Renal cortex interstitium (tissue), 11 donors: ENCODE measurements around the gene UBAC2. TPM values are rescaled to one million over a fixed set of nuclear protein-coding genes. Genes with fewer than 3 reads are reported as not detected.
"Not testable (repeated sequence)": the region's sequence is repeated elsewhere in the genome, so short reads cannot be mapped to it uniquely, and the experiment has no call there.

Experiments used
- DNase-seq, 11 donors: peaks; one replicate each; pipeline ENCODE4 v3.0.0-alpha.2; 2013; ENCODE audit warnings: low read depth in 9 of 11, low spot score in 4 of 11; ENCODE audit errors: extremely low read depth in 1 of 11
- polyA plus RNA-seq, 3 donors: library from polyadenylated mRNA; unstranded; fragments of 120-200 nt; gene quantifications; one replicate each; pipeline ENCODE4 v1.2.1, GENCODE V29; 2013; ENCODE audit not compliant: insufficient read length in 3 of 3

Gene UBAC2
- polyA plus RNA-seq, 3 donors = 77.7 to 98.0 (median 95.3) TPM

DNA sequence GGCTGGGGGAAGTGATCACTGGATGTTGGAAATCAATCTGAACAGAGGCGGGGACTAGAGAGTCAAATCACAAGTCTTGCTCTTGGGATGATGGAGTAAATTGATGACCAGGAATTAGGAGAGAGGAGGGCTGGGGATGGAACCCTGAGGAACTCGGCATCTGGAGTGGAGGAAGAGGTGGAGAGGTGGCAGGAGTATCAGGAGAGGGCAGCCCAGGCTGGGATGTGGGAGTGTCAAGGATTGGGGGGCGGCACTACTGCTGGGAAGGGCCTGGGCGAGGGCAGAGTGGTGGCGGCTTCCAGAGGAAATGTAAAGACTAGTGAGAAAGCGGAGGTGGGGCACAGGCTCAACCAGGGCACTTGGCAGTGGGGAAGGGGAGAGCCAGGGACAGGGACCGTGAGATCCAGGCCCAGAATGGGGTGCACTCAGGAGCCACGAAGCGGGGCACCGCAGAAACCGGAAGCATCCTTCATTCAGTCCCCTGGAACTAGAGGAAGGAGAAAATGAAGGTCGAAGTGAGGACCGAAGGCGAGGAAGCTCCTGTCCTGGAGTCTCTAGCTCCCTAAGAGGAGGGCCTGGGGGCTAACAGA lies 187.8 kb downstream of the UBAC2 start:
- DNase-seq = no peak

DNA sequence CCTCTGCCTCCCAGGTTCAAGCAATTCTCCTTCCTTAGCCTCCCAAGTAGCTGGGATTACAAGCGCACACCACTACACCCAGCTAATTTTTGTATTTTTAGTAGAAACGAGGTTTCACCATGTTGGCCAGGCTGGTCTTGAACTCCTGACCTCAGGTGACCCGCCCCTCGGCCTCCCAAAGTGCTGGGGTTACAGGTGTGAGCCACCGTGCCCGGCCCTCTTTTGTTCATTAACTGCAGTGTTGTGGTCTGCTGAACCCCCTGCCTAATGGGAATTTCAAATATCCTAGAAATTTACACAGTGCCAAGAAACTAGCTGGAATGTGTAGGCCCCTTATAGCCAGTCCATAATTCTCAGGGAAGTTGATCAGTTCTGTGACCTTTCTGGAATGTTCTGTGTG lies 188.4 kb downstream of the UBAC2 start:
- DNase-seq = not testable (repeated sequence)

GRCh38 chr13:99389520-99390304 lies 189.1 kb downstream of the UBAC2 start:
- no peak for DNase-seq

- no peak for DNase-seq
Measured at GRCh38 chr13:99390601-99391000, 189.9 kb downstream of the UBAC2 start.

DNA sequence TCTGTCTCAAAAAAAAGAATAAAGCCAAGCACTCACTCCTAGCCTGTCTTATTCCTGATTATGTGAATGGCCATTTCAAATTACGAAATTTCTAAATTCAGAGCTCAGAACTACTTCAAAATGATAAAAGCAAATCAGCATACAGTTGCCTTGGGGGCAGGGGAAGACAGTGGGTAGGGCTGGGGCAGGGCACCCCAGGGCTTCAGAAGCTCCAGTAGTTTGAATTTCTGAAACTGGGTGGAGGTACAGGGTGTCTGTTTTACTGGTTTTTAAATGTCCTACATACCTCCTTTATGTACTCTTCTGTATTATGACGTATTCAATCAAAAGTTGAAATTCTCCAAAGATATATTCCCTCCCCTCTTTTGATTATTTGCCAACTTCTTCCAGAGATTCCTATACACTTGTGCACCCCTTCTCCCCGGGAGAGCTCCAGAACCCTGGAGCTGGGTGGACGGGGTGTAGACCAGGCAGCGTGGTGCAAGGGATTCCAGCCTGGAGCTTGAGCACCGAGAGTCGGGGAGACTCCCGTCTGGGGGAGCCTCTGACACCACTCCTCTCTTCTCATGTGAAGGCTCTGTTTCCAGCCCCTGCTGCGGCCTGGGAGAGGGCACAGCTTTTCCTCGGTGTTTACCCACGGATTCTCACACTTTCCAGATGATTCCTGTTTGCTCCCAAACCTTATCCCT lies 191.3 kb downstream of the UBAC2 start:
- no peak for DNase-seq

DNA sequence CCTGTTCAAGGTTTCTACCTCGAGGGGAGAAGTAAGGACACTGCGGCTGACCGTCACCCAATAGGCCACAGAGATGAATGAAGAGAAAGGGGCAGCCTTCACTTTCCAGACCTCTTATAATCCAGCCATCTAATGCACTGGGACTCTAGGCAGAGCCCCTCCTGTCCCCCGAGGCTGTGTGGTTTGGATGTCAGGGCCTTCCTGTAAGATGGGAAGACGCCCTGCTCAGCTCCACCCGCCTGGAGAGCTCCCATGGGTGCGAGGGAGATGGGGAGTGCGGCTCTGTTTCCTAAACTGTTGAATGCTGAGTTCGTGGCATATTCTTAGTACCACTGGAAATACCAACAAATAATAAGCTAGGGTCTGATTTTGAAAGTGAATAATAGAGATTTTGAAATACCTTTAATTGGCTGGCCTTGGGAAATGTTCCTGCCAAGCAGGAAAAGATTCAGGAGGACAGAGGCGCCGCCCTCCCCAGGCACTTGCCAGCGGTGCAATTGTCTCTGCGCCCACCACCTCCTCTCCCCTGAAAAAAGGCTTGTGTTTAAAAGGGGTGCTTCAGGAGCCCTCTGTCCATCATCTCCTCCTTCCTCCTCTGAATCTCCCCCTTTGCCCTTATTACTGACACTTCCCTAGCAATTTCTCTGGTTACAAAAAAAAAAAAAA lies 191.9 kb downstream of the UBAC2 start:
- no peak for DNase-seq

- not testable (repeated sequence) for DNase-seq
Measured at GRCh38 chr13:99393391-99393790, 192.7 kb downstream of the UBAC2 start.

DNA sequence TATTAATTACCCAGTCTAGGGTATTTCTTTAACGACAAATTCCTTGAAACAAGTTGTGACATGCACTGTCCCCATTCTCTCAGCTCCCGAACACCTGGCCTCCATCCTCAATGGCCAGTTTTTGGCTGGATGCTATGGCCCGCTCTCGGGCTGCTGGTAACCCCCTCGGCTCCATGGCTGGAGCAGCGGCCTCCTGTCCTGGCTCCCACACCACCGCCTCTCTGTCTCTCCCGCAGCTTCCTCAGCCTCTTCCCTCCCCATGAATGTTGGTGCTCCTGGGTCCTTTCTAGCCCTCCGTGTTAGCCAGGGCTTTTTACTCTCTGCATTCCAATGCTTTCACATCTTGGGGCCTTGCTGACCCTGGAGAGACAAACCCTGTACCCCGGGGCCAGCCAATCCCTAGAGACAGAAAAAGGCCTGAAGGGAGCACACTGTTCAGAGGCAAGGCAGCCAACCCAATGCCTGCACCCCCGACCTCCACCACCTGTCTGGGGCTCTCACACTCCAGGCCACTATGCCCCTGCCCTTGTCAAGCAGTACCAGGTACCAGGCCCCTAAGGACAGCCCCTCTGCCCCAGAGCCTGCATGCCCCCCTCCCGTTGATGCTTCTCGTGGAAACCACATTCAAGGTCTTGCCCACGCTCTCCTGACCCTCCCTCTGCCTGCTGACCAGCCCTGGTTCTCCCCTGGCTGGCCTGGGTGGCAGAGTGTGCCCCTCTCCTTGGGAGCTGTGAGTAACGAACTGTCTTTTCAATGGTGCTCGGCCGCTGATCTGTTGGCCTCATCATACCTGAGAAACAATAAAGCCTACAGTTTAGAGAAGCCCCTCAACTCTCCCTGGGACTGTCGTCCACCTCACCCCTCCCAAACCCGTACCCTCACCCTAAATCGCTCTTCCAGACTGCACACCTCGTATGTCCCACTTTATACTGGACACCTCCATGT lies 193.4 kb downstream of the UBAC2 start:
- no peak for DNase-seq

- no peak for DNase-seq
Measured at GRCh38 chr13:99395436-99395835, 194.8 kb downstream of the UBAC2 start.

- no peak for DNase-seq
Measured at GRCh38 chr13:99396446-99396845, 195.8 kb downstream of the UBAC2 start.

DNA sequence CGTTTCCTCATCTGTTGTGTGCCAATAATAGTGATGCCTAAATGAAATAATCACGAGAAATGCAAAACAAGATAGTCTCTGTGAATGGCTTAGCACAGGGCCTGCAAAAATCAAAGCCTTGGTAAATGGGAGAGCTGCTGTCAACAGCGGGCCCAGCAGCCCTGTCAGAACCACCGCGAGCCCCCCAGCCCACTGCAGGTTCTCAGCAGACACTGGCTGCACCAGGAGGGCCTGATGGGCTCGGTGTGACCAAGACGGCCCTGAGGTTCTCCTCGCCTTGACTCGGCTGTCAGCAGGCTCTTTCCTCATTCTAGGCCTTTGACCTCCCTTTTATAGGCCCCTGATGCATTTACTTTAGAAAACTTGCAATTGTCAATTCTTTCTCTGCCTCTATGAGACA lies 197.4 kb downstream of the UBAC2 start:
- no peak for DNase-seq

DNA sequence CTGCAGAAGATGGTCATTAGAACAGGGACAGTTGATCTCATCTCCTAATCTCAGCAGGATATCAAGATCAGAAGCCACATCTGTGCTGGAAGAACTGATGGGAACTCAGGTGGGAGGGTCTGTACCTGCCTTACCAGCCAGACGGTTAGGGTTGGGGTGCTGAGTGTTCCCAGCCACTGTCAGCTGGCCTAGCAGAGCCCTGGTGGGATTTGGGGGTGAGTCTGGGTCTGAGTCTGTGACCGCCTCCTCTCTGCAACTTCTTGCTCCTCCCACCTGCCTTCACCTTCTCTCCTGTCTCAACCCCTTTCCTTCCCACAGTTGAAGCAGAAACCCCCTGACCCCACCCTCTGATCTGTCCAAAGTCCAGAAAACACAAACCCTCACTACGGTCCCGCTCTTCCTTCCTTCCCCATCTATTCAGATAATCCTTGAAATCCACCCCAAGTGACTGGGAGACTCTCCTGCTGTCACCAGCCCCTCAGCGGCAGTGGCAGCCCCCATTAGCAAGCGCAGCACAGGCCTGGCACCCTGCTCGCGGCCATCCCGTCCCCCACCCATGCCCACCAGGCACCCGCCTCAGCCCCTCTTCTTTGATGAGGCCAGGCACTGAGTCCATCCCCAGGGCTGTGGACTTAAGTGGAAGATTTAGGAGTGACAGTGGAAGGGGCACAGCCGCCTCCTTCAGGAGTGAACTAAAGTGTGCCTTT lies 198.4 kb downstream of the UBAC2 start:
- no peak for DNase-seq

- no peak for DNase-seq
Measured at GRCh38 chr13:99399623-99399974, 198.9 kb downstream of the UBAC2 start.

DNA sequence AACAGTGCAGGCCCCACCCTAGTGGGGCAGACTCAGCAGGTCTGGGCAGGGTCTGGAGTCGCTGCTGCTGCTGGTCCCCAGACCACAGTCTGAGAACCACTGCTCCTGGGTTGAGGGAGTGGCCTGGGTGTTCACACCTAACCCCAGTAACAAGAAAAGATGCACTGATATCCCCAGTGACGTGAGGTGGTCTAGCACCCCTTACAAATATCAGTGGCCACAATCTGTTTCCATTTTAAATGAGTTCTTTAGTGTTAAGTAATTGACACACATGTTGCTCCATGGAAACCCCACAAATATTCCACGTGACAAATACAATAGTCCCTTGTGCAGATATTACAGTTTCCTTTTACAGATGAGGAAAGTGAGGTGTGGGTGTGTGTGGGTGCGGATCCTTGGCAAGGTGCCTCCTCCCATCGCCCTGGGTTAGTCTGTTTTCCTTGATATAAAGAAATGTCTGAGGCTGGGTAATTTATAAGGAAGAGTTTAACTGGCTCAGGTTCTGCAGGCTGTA lies 202.9 kb downstream of the UBAC2 start:
- DNase-seq = no peak

- DNase-seq = peak in 1 of 11 donors; percentile 31
Measured at GRCh38 chr13:99404005-99404755, 203.5 kb downstream of the UBAC2 start.

DNA sequence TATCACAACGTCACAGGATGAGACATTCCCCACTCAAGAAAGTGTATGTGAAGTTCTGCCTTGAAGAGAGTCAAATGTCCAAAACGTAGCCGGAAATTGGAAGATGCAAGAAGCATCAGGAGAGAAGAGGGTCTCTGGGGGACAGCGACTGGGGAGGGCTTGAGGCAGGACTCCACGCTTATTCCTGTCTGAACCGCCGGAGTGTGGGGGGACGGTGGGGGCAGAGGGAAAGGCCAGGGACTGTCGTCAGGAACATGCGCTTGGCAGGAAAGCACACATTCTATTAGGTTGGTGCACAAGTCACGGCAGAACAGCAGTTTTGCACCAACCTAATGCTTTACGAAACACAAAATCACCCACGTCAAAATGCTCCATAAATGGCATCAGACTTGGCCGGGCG lies 205.3 kb downstream of the UBAC2 start:
- DNase-seq = no peak

- no peak for DNase-seq
Measured at GRCh38 chr13:99406799-99407201, 206.1 kb downstream of the UBAC2 start.
